COLO668 (cell line): ENCODE results near the gene SCART1.
"Not testable (repeated sequence)": the region's sequence is repeated elsewhere in the genome, so short reads cannot be mapped to it uniquely, and the experiment has no call there.

ENCODE experiments used
- DNase-seq: peaks from one replicate; lab custom pipeline; 2025; ENCODE audit not compliant: unreplicated experiment; lab: John Stamatoyannopoulos, UW

SCART1 gene

GRCh38 chr10:133471300-133472109, 17.8 kb downstream of the SCART1 start:
- no peak for DNase-seq

DNA sequence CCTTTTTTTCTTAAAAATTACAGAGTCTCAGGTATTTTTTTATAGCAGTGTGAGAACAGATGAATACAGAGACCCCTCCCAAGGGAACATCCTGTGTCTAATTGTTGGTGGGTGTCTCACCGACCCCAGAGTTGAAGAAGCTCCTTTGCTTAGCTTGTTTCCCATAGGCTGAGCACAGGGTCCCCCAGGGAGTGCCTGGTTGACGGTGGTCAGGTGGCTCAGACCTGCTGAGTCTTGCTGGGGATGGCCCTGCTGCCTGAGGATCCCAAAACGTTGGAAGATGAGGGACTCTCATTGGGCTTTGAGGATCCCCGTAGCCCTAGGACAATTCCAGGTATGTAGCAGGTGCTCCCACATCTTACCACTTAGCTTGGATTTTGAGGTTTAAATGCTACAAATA, 19.5 kb downstream of the SCART1 start:
- no peak for DNase-seq

- no peak for DNase-seq
Measured at GRCh38 chr10:133474027-133474426, 20.3 kb downstream of the SCART1 start.

DNA sequence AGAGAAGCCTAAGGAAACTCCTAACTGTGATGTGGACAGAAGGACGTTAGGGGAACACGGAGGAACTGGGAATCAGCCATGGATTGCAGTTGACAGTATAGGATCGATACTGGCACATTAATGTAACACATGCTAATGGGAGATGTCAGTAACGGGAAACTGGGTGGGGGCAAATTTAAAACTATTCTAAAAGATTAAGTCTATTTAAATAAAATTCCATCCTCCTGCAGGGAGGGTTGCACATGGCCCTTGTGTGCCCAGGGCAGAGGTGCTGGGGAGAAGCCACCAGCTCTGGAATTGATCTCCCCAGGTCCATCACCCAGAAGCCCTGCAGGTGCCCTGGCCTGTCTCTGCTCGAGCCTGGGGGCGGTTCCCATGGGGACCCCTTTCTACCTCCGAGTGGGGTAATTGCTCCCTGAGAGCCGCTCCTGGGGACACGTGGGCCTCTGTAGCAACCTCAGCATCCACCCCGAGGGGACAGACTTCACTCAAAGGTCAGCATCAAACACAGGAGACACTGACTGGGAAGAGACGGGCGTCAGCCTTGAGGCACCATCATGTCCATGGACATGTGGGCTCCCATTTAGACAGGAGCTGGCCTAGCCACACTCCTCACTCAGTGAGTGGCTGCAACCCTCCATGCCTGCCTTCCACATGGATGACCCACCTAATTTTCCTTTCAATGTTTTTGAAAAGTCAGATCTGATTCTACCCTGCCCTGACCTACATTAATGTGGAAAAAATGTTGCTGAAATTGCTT, 21.1 kb downstream of the SCART1 start:
- no peak for DNase-seq

DNA sequence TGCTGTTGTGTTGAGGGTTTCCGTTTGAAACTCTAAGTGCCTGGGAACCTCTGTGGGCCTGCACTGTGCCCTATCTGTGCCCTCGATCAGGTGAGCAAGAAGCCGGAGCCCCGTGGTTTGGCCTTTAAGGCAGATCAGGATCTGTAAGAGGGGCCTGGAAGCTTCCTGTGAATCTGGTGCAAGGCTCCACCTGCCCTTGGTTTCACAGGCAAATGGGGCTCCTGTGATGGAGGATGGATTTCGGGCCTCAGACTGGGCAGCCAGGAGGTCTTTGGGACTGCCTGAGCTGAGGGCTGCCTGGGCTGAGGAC, 21.6 kb downstream of the SCART1 start:
- DNase-seq: no peak

GRCh38 chr10:133475821-133476640, 22.3 kb downstream of the SCART1 start:
- no peak for DNase-seq

GRCh38 chr10:133476641-133476990, 22.9 kb downstream of the SCART1 start:
- DNase-seq: no peak

- no peak for DNase-seq
Measured at GRCh38 chr10:133481086-133481643, 27.4 kb downstream of the SCART1 start.

DNA sequence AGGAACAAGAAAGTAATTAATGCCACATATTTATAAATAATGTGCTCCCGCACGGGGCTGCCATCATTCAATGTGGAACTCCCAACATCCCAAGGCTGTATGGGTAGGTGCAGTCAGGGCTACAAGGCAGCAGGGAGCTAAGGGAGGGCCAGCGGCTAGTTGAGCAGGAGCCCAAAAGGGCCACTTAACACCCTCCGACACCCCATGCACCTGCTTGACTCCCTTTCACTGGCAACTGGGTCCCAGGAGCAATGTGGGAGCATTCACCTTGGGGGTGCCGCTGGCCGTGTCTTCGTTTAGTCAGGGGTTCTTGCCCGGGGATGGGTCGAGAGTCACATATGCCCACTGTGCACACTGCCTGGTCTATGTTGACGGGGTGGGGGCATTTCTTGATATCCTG, 27.9 kb downstream of the SCART1 start:
- DNase-seq: no peak

DNA sequence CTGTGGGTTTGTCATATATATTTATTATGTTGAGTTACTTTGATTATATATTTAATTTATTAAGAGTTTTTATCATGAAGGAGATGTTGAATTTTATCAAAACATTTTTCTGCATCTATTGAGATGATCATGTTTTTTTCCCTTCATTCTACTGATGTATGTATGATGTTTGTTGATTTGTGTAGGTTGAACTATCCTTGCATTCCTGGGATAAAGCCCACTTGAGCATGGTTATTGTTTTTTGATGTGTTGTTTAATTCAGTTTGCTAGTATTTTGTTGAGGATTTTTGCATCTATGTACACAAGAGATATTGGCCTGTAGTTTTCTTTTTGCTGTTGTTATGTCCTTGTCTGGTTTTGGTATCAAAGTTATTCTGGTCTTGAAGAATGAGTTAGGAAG, 31.1 kb downstream of the SCART1 start:
- DNase-seq: no peak

- DNase-seq: no peak
Measured at GRCh38 chr10:133487085-133487484, 33.3 kb downstream of the SCART1 start.

DNA sequence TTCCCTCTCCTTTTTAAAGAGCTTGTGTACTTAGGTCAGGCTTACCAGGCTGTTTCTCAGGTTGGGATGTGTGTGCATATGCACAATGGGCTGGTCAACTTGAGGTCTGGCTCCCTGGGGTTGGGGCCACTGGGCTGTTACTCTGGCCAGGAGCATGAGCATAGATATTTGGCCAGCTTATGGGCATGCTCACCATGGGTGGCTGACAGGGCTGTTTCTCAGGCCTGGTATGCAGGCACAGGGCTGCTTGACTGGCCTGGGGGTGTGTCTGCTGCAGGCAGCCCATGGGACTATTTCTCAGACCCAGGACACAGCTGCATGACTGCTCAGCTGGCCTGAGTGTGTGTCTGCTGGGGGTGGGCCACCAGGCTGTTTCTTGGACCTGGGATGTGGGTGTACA, 34.6 kb downstream of the SCART1 start:
- DNase-seq: no peak

GRCh38 chr10:133489816-133490588, 36.3 kb downstream of the SCART1 start:
- no peak for DNase-seq

- not testable (repeated sequence) for DNase-seq
Measured at GRCh38 chr10:133493562-133493961, 39.8 kb downstream of the SCART1 start.

GRCh38 chr10:133497363-133497762, 43.6 kb downstream of the SCART1 start:
- not testable (repeated sequence) for DNase-seq

GRCh38 chr10:133499176-133499575, 45.4 kb downstream of the SCART1 start:
- not testable (repeated sequence) for DNase-seq

- not testable (repeated sequence) for DNase-seq
Measured at GRCh38 chr10:133500897-133501296, 47.2 kb downstream of the SCART1 start.

GRCh38 chr10:133509700-133510099, 56.0 kb downstream of the SCART1 start:
- DNase-seq: no peak

DNA sequence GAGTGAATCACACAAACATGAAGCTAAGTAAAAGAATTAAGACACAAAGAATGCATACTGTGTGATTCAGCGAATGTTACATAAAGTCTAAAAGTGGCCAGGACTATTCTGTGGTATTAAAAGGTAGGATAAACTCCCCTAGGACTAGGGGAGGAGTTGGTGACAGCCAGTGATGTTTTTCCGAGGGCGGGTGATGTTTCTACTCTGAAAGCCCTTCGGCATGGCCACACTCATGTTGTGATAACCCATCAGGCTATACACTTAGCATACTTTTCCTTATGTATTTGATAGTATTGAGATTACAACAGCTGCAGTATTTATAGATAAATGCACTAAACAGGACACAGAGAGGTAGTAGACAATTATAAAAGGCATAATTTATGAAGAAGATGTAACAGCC, 57.7 kb downstream of the SCART1 start:
- no peak for DNase-seq

DNA sequence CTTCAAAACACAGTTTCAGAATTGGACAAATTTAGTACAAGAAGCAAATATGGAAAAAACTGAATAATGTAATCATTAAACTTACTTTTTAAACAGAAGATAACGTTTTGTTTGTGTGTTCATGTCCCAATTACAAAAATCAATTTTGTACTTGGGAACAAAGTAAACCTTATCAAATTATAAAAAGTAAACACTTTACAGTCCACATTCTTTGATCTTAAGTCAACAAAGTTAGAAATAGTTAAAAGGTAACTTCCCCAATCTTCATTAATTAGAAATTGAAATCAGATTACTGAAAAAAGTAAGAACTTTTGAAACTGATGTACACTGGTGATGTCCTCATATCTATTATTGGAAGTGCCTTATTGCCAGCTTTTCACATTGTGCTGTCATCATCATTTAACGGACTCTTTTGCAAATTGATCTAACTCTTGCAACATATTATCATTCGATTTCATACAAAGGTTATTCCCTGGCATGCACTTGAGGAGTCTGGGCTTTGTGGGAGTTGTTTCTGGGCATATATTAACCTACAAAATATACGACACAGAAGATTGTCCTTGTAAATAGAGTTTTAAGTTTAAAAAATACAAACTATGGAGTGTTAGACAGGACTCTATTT, 58.3 kb downstream of the SCART1 start:
- DNase-seq: no peak
